A549 (cell line): Measurements from ENCODE around the gene ZSCAN20.

Experiments used
- CEBPB ChIP-seq, 2 experiments: fragments of >200 bp in 1 of 2; sonication (Bioruptor Twin) in 1 of 2; formaldehyde crosslinking in 1 of 2; IDR thresholded peaks; 2 replicates each; pipeline ENCODE4 v1.6.1; 2012 to 2016
- EP300 ChIP-seq, 2 experiments: fragments of >200 bp; sonication (Bioruptor Twin); formaldehyde crosslinking; IDR thresholded peaks; 2 replicates in 1 of 2; 3 replicates in 1 of 2; pipeline ENCODE4 v1.6.1; 2016 to 2017
- FOSL2 ChIP-seq, 2 experiments: fragments of 450-650 bp in 1 of 2; fragments of >200 bp in 1 of 2; sonication (Bioruptor Twin) in 1 of 2; formaldehyde crosslinking; IDR thresholded peaks; 2 replicates each; pipeline versions ENCODE4 v1.5.0 to v1.6.1; 2016 to 2020; ENCODE audit warnings: mild to moderate bottlenecking in 1 of 2, moderate library complexity in 1 of 2
- HOXA7 ChIP-seq: fragments of 250-450 bp; sonication (Bioruptor Pico); IDR thresholded peaks from 2 replicates; pipeline ENCODE4 v1.5.0; 2020; ENCODE audit warnings: mild to moderate bottlenecking, moderate library complexity
- HOXB13 ChIP-seq: fragments of 250-450 bp; sonication (Bioruptor Pico); IDR thresholded peaks from 2 replicates; pipeline ENCODE4 v1.5.0; 2020; ENCODE audit warnings: low read depth, mild to moderate bottlenecking, moderate library complexity
- KDM1A ChIP-seq: fragments of 200-600 bp; sonication (generic); IDR thresholded peaks from 2 replicates; pipeline ENCODE4 v1.6.1; 2016; ENCODE audit warnings: low read depth, mild to moderate bottlenecking
- RAD21 ChIP-seq, 2 experiments: fragments of >200 bp in 1 of 2; sonication (Bioruptor Twin) in 1 of 2; formaldehyde crosslinking in 1 of 2; IDR thresholded peaks in 1 of 2; conservative IDR thresholded peaks in 1 of 2; 2 replicates in 1 of 2; 3 replicates in 1 of 2; pipeline ENCODE4 v1.6.1; 2012 to 2018; ENCODE audit warnings: inconsistent platforms in 1 of 2
- TF ChIP-seq, protein P1 (sequence below): fragments of >200 bp; sonication (Bioruptor Twin); formaldehyde crosslinking; IDR thresholded peaks from 3 replicates; pipeline ENCODE4 v1.5.1; 2016
- TF ChIP-seq, protein P2 (sequence below): fragments of 200-600 bp; sonication (generic); IDR thresholded peaks from 2 replicates; pipeline ENCODE4 v1.6.1; 2016; ENCODE audit warnings: antibody characterized with exemption, mild to moderate bottlenecking, moderate library complexity

GRCh38 chr1:33517596-33518250, 45.3 kb downstream of the ZSCAN20 start:
- no peak for TF ChIP-seq HOXA7
- no peak for TF ChIP-seq CEBPB (IDR thresholded peaks at IDR 0.05)
- TF ChIP-seq, protein P1, sequence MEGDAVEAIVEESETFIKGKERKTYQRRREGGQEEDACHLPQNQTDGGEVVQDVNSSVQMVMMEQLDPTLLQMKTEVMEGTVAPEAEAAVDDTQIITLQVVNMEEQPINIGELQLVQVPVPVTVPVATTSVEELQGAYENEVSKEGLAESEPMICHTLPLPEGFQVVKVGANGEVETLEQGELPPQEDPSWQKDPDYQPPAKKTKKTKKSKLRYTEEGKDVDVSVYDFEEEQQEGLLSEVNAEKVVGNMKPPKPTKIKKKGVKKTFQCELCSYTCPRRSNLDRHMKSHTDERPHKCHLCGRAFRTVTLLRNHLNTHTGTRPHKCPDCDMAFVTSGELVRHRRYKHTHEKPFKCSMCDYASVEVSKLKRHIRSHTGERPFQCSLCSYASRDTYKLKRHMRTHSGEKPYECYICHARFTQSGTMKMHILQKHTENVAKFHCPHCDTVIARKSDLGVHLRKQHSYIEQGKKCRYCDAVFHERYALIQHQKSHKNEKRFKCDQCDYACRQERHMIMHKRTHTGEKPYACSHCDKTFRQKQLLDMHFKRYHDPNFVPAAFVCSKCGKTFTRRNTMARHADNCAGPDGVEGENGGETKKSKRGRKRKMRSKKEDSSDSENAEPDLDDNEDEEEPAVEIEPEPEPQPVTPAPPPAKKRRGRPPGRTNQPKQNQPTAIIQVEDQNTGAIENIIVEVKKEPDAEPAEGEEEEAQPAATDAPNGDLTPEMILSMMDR: no peak
- no peak for TF ChIP-seq EP300 (IDR thresholded peaks at IDR 0.05)
- TF ChIP-seq KDM1A: no peak
- TF ChIP-seq, protein P2, sequence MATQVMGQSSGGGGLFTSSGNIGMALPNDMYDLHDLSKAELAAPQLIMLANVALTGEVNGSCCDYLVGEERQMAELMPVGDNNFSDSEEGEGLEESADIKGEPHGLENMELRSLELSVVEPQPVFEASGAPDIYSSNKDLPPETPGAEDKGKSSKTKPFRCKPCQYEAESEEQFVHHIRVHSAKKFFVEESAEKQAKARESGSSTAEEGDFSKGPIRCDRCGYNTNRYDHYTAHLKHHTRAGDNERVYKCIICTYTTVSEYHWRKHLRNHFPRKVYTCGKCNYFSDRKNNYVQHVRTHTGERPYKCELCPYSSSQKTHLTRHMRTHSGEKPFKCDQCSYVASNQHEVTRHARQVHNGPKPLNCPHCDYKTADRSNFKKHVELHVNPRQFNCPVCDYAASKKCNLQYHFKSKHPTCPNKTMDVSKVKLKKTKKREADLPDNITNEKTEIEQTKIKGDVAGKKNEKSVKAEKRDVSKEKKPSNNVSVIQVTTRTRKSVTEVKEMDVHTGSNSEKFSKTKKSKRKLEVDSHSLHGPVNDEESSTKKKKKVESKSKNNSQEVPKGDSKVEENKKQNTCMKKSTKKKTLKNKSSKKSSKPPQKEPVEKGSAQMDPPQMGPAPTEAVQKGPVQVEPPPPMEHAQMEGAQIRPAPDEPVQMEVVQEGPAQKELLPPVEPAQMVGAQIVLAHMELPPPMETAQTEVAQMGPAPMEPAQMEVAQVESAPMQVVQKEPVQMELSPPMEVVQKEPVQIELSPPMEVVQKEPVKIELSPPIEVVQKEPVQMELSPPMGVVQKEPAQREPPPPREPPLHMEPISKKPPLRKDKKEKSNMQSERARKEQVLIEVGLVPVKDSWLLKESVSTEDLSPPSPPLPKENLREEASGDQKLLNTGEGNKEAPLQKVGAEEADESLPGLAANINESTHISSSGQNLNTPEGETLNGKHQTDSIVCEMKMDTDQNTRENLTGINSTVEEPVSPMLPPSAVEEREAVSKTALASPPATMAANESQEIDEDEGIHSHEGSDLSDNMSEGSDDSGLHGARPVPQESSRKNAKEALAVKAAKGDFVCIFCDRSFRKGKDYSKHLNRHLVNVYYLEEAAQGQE: no peak
- no peak for TF ChIP-seq RAD21 (conservative IDR thresholded peaks at IDR 0.05 in 1 of 2, IDR thresholded peaks at IDR 0.05 in 1 of 2)
- no peak for TF ChIP-seq HOXB13
- TF ChIP-seq FOSL2 (IDR thresholded peaks at IDR 0.05): no peak
- no peak for TF ChIP-seq FOSL2 (CRISPR knock-in tag; IDR thresholded peaks at IDR 0.05)
